DND-41 (cell line): ENCODE results near the gene CILP.
"Not testable (repeated sequence)": the region's sequence is repeated elsewhere in the genome, so short reads cannot be mapped to it uniquely, and the experiment has no call there.

Source experiments
- ATAC-seq: fragments of 200-7000 bp; cut with Tn5 transposase; 3 replicates; pipeline ENCODE4 v1.9.1; 2021; ENCODE audit warnings: low read depth; ENCODE audit not compliant: insufficient read depth
- DNase-seq: peaks from one replicate; pipeline ENCODE4 v3.0.0-alpha.2; 2020
- H2AFZ ChIP-seq: 2 replicates; pipeline ENCODE4 v1.6.0; 2012; ENCODE audit warnings: low read depth, low read length
- H3K27ac ChIP-seq: 2 replicates; pipeline ENCODE4 v1.5.1; 2012; ENCODE audit warnings: low read length, inconsistent platforms
- H3K27me3 ChIP-seq: fragments of 200-600 bp; sonication (generic); 2 replicates; pipeline ENCODE4 v1.6.0; 2012; ENCODE audit warnings: low read length, mild to moderate bottlenecking, inconsistent platforms; ENCODE audit not compliant: insufficient read depth, poor library complexity
- H3K36me3 ChIP-seq: 2 replicates; pipeline ENCODE4 v1.5.1; 2012; ENCODE audit warnings: low read length, inconsistent platforms; ENCODE audit not compliant: insufficient read depth
- H3K4me1 ChIP-seq: 2 replicates; pipeline ENCODE4 v1.5.1; 2012; ENCODE audit warnings: mild to moderate bottlenecking, low read length; ENCODE audit not compliant: insufficient read depth
- H3K4me2 ChIP-seq: 2 replicates; pipeline ENCODE4 v1.6.0; 2012; ENCODE audit warnings: mild to moderate bottlenecking, moderate library complexity, low read length, inconsistent platforms; ENCODE audit not compliant: insufficient read depth
- H3K4me3 ChIP-seq, 2 experiments: fragments of 200-600 bp in 1 of 2; shearing (Covaris generic) in 1 of 2; 2 replicates each; pipeline ENCODE4 v1.5.1; 2012 to 2016; ENCODE audit warnings: inconsistent platforms in 2 of 2, low read length in 2 of 2, mild to moderate bottlenecking in 2 of 2, low read depth in 1 of 2, moderate library complexity in 1 of 2
- H3K79me2 ChIP-seq: 2 replicates; pipeline ENCODE4 v1.6.0; 2012; ENCODE audit warnings: low read length, inconsistent platforms; ENCODE audit not compliant: insufficient read depth
- H3K9ac ChIP-seq: 2 replicates; pipeline ENCODE4 v1.6.0; 2012; ENCODE audit warnings: low read depth, mild to moderate bottlenecking, inconsistent platforms, low read length, moderate library complexity
- H3K9me3 ChIP-seq: 2 replicates; pipeline ENCODE4 v1.5.1; 2012; ENCODE audit warnings: low read length, moderate library complexity, mild to moderate bottlenecking, inconsistent platforms; ENCODE audit not compliant: insufficient read depth, severe bottlenecking
- H4K20me1 ChIP-seq: 2 replicates; pipeline ENCODE4 v1.6.0; 2012; ENCODE audit warnings: low read length; ENCODE audit not compliant: insufficient read depth
- CTCF ChIP-seq: IDR thresholded peaks from 2 replicates; pipeline ENCODE4 v1.5.1; 2012; ENCODE audit warnings: borderline replicate concordance, low read length, moderate library complexity, mild to moderate bottlenecking; ENCODE audit not compliant: poor library complexity, severe bottlenecking; ENCODE audit errors: extremely low read depth
- EZH2 ChIP-seq: IDR thresholded peaks from 3 replicates; pipeline ENCODE4 v1.6.1; 2012; ENCODE audit warnings: borderline replicate concordance, low read depth, mild to moderate bottlenecking, moderate library complexity, low read length, inconsistent platforms; ENCODE audit not compliant: severe bottlenecking

CILP gene

GRCh38 chr15:65184305-65184867, 26.9 kb downstream of the CILP start:
- Histone ChIP-seq H3K4me2 (peak overlapping the region; percentile 70), H3K27me3 (no peaks in the 10 kb centered on the region), H3K79me2 (peaks cover 57% of the 10 kb centered on the region), H3K9ac (peak overlapping the region; percentile 96), H3K36me3 (peaks cover 28% of the 10 kb centered on the region), H3K4me3 (peak overlapping the region; percentile 99), H2AFZ (peak overlapping the region; percentile 84), H4K20me1 (no peaks in the 10 kb centered on the region; the same call in 1 of the 2 replicates), H3K9me3 (no peaks in the 10 kb centered on the region), H3K4me1 (peaks cover 33% of the 10 kb centered on the region), H3K27ac (peak overlapping the region; percentile 88)
- TF ChIP-seq EZH2 (no peak), CTCF (no peak)
- DNase-seq (peak; percentile 49), ATAC-seq (peak; percentile 39)

- TF ChIP-seq CTCF (peak; percentile 9), EZH2 (no peak)
- Histone ChIP-seq H3K27me3 (no peaks in the 10 kb centered on the region), H3K4me1 (peaks cover 33% of the 10 kb centered on the region), H3K9me3 (no peaks in the 10 kb centered on the region), H3K9ac (peak overlapping the region; percentile 96), H3K79me2 (peaks cover 62% of the 10 kb centered on the region), H4K20me1 (no peaks in the 10 kb centered on the region; the same call in 1 of the 2 replicates), H3K4me3 (peak overlapping the region; percentile 99), H3K27ac (peak overlapping the region; percentile 88), H3K36me3 (peaks cover 34% of the 10 kb centered on the region), H3K4me2 (peak overlapping the region; percentile 70), H2AFZ (no peak overlapping the region)
- DNase-seq (no peak), ATAC-seq (no peak)
Measured at GRCh38 chr15:65183865-65184159, 27.5 kb downstream of the CILP start.

- TF ChIP-seq CTCF (no peak), EZH2 (no peak)
- peaks cover 67% of the 10 kb centered on the region for H3K79me2 ChIP-seq
- peak overlapping the region; percentile 26; the same call in 1 of the 2 replicates for H3K27ac ChIP-seq
- H3K9ac ChIP-seq = peak overlapping the region; percentile 96; the same call in 1 of the 2 replicates
- H3K36me3 ChIP-seq = peaks cover 45% of the 10 kb centered on the region
- no peak overlapping the region for H2AFZ ChIP-seq
- ATAC-seq (no peak), DNase-seq (no peak)
- H3K27me3 ChIP-seq = no peaks in the 10 kb centered on the region
- peaks cover 33% of the 10 kb centered on the region for H3K4me1 ChIP-seq
- peaks cover 3% of the 10 kb centered on the region; the same call in 1 of the 2 replicates for H4K20me1 ChIP-seq
- no peaks in the 10 kb centered on the region for H3K9me3 ChIP-seq
- peak overlapping the region; percentile 70 for H3K4me2 ChIP-seq
- peak overlapping the region in 1 of 2 experiments; percentile 99; a peak in 2 of 4 replicates for H3K4me3 ChIP-seq
Measured at GRCh38 chr15:65182538-65182937, 28.7 kb downstream of the CILP start.

GRCh38 chr15:65181582-65182353, 29.5 kb downstream of the CILP start:
- peaks cover 33% of the 10 kb centered on the region for H3K4me1 ChIP-seq
- H3K9me3 ChIP-seq, H3K27me3 ChIP-seq, H3K27ac ChIP-seq, H3K4me3 ChIP-seq, ATAC-seq, H3K9ac ChIP-seq, H4K20me1 ChIP-seq, H3K4me2 ChIP-seq, H2AFZ ChIP-seq, DNase-seq: not testable (repeated sequence)
- H3K36me3 ChIP-seq = peaks cover 52% of the 10 kb centered on the region
- H3K79me2 ChIP-seq = peaks cover 70% of the 10 kb centered on the region
